Measurements from ENCODE around the gene CBFB.

DNA sequence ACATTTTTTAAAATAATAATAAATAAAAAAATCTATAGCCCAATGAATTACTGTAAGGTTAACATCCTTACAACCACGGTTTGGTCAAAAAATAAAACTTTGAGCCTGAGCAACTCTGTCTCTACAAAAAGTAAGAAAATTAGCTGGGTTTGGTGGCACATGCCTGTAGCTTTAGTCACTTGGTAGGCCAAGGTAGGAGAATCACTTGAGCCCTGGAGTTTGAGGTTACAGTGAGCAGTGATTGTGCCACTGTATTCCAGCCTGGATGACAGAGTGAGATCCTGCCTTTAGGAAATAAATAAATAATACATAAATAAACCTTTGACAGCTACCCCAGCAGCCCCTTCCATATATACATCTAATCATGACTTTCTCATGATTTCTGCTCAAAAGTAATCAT, 53.9 kb downstream of the CBFB start:
- TF ChIP-seq, protein P1, sequence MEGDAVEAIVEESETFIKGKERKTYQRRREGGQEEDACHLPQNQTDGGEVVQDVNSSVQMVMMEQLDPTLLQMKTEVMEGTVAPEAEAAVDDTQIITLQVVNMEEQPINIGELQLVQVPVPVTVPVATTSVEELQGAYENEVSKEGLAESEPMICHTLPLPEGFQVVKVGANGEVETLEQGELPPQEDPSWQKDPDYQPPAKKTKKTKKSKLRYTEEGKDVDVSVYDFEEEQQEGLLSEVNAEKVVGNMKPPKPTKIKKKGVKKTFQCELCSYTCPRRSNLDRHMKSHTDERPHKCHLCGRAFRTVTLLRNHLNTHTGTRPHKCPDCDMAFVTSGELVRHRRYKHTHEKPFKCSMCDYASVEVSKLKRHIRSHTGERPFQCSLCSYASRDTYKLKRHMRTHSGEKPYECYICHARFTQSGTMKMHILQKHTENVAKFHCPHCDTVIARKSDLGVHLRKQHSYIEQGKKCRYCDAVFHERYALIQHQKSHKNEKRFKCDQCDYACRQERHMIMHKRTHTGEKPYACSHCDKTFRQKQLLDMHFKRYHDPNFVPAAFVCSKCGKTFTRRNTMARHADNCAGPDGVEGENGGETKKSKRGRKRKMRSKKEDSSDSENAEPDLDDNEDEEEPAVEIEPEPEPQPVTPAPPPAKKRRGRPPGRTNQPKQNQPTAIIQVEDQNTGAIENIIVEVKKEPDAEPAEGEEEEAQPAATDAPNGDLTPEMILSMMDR (conservative IDR thresholded peaks at IDR 0.05) = no peak
- TF ChIP-seq ZFX (IDR thresholded peaks at IDR 0.05) = no peak

Measured in C4-2B (cell line).